ENCODE measurements around the gene TDRD12.
"Not testable (repeated sequence)": the region's sequence is repeated elsewhere in the genome, so short reads cannot be mapped to it uniquely, and the experiment has no call there.

Gene TDRD12

GRCh38 chr19:32748497-32748896 is 28.9 kb downstream of the TDRD12 start:
- DNase-seq: no peak

GRCh38 chr19:32748948-32749347 is 29.4 kb downstream of the TDRD12 start:
- DNase-seq: no peak

GRCh38 chr19:32749361-32749760 is 29.8 kb downstream of the TDRD12 start:
- no peak for DNase-seq

- no peak for DNase-seq
Measured at GRCh38 chr19:32750441-32751055, 31.0 kb downstream of the TDRD12 start.

- DNase-seq: no peak
Measured at GRCh38 chr19:32751066-32751465, 31.5 kb downstream of the TDRD12 start.

- no peak for DNase-seq
Measured at GRCh38 chr19:32757189-32757588, 37.6 kb downstream of the TDRD12 start.

GRCh38 chr19:32765365-32765764 is 45.8 kb downstream of the TDRD12 start:
- not testable (repeated sequence) for DNase-seq

- no peak for DNase-seq
Measured at GRCh38 chr19:32767951-32768679, 48.5 kb downstream of the TDRD12 start.

- DNase-seq: no peak
Measured at GRCh38 chr19:32771596-32771995, 52.0 kb downstream of the TDRD12 start.

GRCh38 chr19:32773126-32773525 is 53.6 kb downstream of the TDRD12 start:
- no peak for DNase-seq

- DNase-seq: no peak
Measured at GRCh38 chr19:32779082-32779481, 59.5 kb downstream of the TDRD12 start.

- no peak for DNase-seq
Measured at GRCh38 chr19:32781280-32781679, 61.7 kb downstream of the TDRD12 start.

- DNase-seq: not testable (repeated sequence)
Measured at GRCh38 chr19:32782089-32782488, 62.5 kb downstream of the TDRD12 start.

- DNase-seq: not testable (repeated sequence)
Measured at GRCh38 chr19:32787161-32787813, 67.7 kb downstream of the TDRD12 start.

- not testable (repeated sequence) for DNase-seq
Measured at GRCh38 chr19:32787895-32788294, 68.3 kb downstream of the TDRD12 start.

GRCh38 chr19:32789429-32789828 is 69.9 kb downstream of the TDRD12 start:
- DNase-seq: no peak

- no peak for DNase-seq
Measured at GRCh38 chr19:32798201-32798600, 78.6 kb downstream of the TDRD12 start.

GRCh38 chr19:32800191-32800590 is 80.6 kb downstream of the TDRD12 start:
- no peak for DNase-seq

- DNase-seq: no peak
Measured at GRCh38 chr19:32800754-32801153, 81.2 kb downstream of the TDRD12 start.

- DNase-seq: no peak
Measured at GRCh38 chr19:32802840-32803239, 83.3 kb downstream of the TDRD12 start.

GRCh38 chr19:32808236-32808635 is 88.7 kb downstream of the TDRD12 start:
- no peak for DNase-seq

- DNase-seq: no peak
Measured at GRCh38 chr19:32809254-32809653, 89.7 kb downstream of the TDRD12 start.

GRCh38 chr19:32809754-32810153 is 90.2 kb downstream of the TDRD12 start:
- no peak for DNase-seq

- no peak for DNase-seq
Measured at GRCh38 chr19:32810452-32810851, 90.9 kb downstream of the TDRD12 start.
